ENCODE results near the gene RIPPLY3. TPM values are rescaled to one million over a fixed set of nuclear protein-coding genes. Genes with fewer than 3 reads are reported as not detected.
"Not testable (repeated sequence)": the region's sequence is repeated elsewhere in the genome, so short reads cannot be mapped to it uniquely, and the experiment has no call there.

The RIPPLY3 gene
- total RNA-seq, 3 donors from 2014 or later: not detected

DNA sequence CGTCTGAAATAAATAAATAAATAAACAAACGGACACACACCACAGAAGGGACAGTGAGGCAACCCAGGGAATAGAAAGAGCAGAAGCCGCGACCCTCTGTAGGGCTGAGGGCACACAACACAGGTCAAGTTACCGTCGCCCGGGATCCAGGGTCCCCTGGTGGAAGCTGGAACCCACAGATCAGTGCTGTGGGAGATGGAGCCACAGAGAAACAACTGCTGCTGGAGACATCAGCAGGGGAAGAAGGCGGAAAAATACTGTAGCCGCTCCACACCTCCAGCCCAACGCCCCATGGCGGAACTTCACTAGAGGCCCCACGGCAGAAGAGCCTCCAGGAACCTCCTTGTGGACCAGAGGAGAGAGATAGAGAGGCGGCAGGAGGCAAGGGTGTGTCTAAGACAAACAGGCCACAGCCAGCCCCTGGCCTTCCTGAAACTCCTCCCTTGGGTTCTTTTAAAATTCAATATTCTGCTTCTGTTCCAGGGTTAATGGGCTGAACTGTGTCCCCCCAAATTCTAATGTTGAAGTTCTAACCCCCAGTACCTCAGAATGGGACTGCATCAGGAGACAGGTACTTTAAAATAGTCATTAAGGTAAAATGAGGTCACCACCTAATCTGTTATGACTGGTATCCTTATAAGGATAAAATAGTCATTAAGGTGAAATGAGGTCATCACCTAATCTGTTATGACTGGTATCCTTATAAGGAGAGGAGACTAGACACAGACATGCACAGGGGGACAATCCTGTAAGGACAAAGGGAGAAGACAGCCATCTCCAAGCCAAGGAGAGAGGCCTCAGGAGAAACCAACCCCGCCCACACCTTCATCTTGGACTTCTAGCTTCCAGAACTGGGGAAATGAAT, 32.3 kb upstream of the RIPPLY3 start:
- Mint-ChIP-seq H3K9me3 (no peaks in the 10 kb centered on the region), H3K4me3 (no peak overlapping the region), H3K36me3 (ENCODE audit: insufficient read depth) (no peaks in the 10 kb centered on the region), H3K27me3 (ENCODE audit: low read depth) (no peaks in the 10 kb centered on the region), H3K4me1 (ENCODE audit: low read depth) (peaks cover 11% of the 10 kb centered on the region)
- ATAC-seq (peak; percentile 38 to 39), DNase-seq (no peak)

DNA sequence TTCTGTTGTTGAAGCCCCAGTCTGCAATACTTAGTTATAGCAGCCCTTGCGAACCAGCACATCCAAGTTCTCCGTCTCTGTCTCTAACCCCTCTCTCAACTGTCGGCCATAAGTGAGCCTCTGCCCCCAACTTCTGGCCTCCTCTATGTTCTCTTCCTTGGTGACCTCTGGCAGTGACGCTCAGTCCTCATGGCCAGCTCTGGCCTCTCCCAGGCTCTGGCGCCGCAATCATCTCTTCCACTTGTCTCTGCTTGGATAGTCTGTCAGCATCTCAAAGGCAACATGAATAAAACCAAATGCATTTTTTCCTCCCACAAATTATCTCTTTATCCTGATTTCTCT, 31.7 kb upstream of the RIPPLY3 start:
- ATAC-seq: no peak
- no peaks in the 10 kb centered on the region for H3K9me3 Mint-ChIP-seq
- H3K4me3 Mint-ChIP-seq: no peak overlapping the region
- DNase-seq: no peak
- H3K36me3 Mint-ChIP-seq (ENCODE audit: insufficient read depth): no peaks in the 10 kb centered on the region
- peaks cover 11% of the 10 kb centered on the region for H3K4me1 Mint-ChIP-seq (ENCODE audit: low read depth)
- no peaks in the 10 kb centered on the region for H3K27me3 Mint-ChIP-seq (ENCODE audit: low read depth)

DNA sequence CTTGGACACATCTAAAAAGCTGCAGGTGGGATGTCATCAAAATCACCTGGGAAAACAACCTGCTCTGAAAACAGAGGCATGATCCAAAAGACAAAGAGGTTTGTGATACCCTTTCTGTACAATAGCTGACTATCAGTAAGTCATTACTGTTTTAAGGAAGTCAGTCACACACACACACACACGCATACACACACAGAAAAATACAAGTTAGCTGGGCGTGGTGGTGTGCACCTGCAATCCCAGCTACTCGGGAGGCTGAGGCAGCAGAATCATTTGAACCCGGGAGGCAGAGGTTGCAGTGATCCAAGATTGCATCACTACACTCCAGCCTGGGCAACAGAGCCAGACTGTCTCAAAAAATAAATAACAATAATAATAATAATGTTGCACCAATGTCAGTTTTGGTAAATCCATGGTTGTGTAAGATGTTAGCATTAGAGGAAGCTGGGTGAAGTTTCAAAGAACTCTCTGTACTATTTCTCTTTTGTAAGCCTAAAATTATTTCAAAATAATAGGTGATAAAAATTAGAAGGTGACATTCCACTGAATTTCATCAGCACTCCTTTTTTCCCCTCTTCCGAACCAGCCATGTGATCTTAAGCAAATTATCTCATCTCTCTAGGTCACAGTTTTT, 30.2 kb upstream of the RIPPLY3 start:
- Mint-ChIP-seq H3K27me3 (ENCODE audit: low read depth) (no peaks in the 10 kb centered on the region), H3K9me3 (no peaks in the 10 kb centered on the region), H3K4me3 (no peak overlapping the region), H3K4me1 (ENCODE audit: low read depth) (peaks cover 19% of the 10 kb centered on the region), H3K36me3 (ENCODE audit: insufficient read depth) (no peaks in the 10 kb centered on the region)
- DNase-seq (no peak), ATAC-seq (no peak)

DNA sequence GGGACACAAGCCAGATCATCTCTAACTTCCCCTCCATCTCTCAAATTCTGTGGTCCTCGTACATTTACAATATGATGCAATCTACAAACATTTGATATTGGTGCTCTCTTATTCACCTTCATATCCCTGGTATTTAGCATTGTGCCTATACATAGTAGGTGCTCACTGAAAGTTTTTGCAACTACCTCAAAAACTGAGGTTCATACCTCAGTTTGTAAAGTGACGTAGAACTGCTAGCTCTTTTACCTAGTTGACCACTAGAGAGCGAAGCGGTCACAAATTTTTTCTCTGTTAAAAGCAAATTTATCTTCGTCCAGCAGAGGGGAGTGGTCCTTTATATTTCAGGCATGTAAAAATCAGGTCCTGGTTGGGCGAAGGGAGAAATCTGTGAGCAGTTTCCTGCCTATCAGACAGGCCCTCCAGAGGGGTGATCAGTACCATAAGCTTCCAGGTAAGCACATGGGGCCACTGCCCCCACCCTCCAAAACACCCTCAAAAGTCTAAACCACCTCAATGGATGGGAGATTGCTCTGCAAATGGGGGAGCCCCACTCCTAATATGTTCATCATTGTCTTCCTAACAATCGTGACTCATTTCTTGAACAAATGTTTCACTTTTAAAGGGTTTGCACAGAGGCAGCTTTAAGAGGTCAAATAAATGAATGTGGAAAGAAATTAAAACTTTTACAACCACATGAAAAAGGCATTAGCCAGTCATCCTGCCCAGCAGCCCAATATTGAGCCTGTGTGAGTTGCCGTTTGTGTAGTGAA, 29.4 kb upstream of the RIPPLY3 start:
- Mint-ChIP-seq H3K36me3 (ENCODE audit: insufficient read depth) (no peaks in the 10 kb centered on the region), H3K27me3 (ENCODE audit: low read depth) (no peaks in the 10 kb centered on the region), H3K4me3 (no peak overlapping the region), H3K4me1 (ENCODE audit: low read depth) (peaks cover 19% of the 10 kb centered on the region), H3K9me3 (no peaks in the 10 kb centered on the region)
- DNase-seq (peak; percentile 29), ATAC-seq (peak; percentile 83 to 86)

DNA sequence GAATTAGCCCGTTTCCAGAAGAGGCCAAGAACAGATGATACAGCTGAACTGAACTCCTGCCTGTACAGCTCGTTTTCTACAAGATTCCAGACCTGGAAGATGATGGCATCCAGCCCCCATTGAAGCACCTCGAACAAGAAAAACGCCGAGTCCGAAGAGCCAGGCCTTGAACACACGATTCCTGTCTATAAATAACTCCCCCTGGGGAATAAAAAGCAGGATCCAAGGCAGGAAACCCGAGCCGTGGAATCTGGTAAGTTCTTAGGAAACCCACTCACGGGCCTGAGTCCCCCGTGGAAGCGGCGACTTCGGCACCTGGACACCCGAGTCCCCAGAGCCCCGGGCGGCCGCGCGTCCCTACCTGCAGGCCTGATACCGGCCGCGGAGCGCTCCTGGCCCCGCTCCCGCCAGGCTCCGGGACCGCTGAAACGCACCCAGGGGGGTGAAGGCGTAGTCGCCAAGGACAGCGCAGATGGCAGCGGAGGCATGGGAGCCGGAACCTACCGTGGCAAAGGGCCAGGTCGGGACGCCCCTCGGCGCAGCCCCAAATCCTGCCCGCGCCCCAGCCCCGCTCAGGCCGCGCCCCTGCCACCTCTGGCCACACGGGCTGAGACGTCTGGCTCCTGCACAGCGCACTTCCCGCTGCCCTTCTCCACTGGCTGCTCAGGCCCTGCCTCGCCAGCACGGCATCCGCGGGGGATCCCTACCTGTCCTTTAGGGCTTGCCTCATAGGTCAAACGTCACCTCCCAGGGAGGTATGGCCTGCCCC, 26.0 kb upstream of the RIPPLY3 start:
- ATAC-seq (peak; percentile 35 to 45), DNase-seq (no peak)
- Mint-ChIP-seq H3K36me3 (ENCODE audit: insufficient read depth) (no peaks in the 10 kb centered on the region), H3K27me3 (ENCODE audit: low read depth) (no peaks in the 10 kb centered on the region), H3K4me1 (ENCODE audit: low read depth) (peaks cover 19% of the 10 kb centered on the region), H3K9me3 (no peaks in the 10 kb centered on the region), H3K4me3 (peak overlapping the region; percentile 64)

DNA sequence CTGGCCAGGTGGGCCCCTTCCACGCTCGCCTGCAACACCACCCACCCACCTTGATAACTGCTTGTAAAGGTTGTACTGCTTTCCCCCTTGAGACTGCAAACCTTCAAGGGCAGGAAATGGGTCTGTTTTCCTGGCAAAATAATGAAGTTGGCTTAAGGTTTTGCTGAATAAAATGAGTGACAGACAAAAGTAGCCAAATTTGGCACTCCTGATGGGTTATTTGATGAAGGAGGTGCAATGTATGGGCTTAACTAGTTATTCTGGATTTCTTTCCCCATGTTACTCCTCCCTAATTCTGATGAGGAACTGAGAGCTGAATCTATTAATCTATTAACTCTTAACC, 25.5 kb upstream of the RIPPLY3 start:
- no peak for DNase-seq
- no peak for ATAC-seq
- H3K9me3 Mint-ChIP-seq: no peaks in the 10 kb centered on the region

DNA sequence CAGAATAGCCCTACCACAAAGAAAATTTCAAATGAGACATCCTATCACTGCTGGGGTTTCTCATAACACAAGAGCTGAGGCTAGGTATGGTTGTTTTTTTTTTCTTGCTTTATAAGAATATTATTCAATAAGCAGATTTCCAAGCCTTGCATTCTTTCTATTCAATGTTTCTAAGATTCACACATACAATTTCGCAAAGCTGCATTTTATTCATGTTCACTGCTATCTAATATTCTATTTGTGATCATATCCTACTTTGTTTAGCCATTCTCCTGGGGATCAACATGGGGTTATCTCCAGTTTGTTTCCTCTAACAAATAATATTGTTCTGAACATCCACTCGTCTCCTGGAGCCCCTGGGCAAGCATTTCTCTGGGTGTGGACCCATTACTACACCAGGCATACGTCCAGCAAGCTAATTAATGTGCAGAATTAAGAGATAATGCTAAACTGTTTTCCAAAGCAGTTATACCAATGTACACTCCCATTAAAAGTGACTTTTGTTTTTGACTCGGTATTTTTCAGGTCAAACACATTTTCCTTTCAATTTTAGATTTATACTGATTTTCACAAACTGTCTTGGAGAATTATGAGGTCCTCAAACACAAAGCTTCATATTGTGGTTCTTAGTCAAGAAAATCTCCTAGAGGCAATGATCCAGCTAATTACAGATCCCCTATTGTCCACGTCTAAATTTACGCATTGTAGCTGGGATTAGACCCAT, 24.4 kb upstream of the RIPPLY3 start:
- ATAC-seq: no peak
- H3K4me3 Mint-ChIP-seq: no peak overlapping the region
- no peaks in the 10 kb centered on the region for H3K36me3 Mint-ChIP-seq (ENCODE audit: insufficient read depth)

More for the DNA sequence above, 25.5 kb upstream of the RIPPLY3 start:
- peaks cover 24% of the 10 kb centered on the region for H3K4me1 Mint-ChIP-seq (ENCODE audit: low read depth)
- H3K4me3 Mint-ChIP-seq: peak overlapping the region; percentile 64
- no peaks in the 10 kb centered on the region for H3K36me3 Mint-ChIP-seq (ENCODE audit: insufficient read depth)
- H3K27me3 Mint-ChIP-seq (ENCODE audit: low read depth): no peaks in the 10 kb centered on the region

DNA sequence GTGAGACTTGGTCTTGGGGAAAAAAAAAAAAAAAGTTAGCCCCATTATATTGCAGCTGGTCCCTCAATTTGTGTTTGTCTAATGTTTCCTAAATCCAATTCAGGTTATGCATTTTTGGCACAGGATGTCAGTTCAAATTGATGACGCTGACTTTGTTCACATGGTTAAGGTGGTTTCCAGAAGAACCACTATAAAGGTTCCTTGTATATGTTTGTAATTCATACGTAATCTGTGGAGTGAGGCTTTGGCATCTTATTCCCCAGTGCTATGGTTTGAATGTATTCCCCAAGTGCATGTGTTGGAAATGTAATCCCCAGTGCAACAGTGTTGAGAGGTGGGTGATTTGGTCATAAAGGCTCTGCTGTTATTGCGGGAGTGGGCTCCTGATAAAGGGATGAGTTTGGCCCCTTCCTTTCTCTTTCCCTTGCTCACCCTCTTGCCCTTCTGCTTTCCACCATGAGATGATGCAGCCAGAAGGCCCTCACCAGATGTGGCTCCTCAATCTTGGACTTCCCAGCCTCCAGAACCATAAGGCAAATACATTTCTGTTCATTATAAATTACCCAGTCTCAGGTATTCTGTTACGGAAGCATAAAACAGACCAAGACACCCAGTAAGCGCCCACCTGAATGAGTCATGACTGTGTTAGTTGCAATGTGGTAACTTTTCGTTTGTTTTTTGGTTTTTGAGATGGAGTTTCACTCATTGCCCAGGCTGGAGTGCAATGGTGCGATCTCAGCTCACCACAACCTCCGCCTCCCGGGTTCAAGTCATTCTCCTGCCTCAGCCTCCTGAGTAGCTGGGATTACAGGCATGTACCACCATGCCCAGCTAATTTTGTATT, 20.5 kb upstream of the RIPPLY3 start:
- H3K4me1 Mint-ChIP-seq (ENCODE audit: low read depth): peaks cover 32% of the 10 kb centered on the region
- DNase-seq: no peak
- peak; percentile 21 to 37 for ATAC-seq
- no peaks in the 10 kb centered on the region for H3K9me3 Mint-ChIP-seq
- H3K36me3 Mint-ChIP-seq (ENCODE audit: insufficient read depth): no peaks in the 10 kb centered on the region
- peak overlapping the region; percentile 37 for H3K4me3 Mint-ChIP-seq
- no peaks in the 10 kb centered on the region for H3K27me3 Mint-ChIP-seq (ENCODE audit: low read depth)

More for the DNA sequence above, 24.4 kb upstream of the RIPPLY3 start:
- Mint-ChIP-seq H3K9me3 (no peaks in the 10 kb centered on the region), H3K27me3 (ENCODE audit: low read depth) (no peaks in the 10 kb centered on the region), H3K4me1 (ENCODE audit: low read depth) (peaks cover 25% of the 10 kb centered on the region)
- DNase-seq: no peak

DNA sequence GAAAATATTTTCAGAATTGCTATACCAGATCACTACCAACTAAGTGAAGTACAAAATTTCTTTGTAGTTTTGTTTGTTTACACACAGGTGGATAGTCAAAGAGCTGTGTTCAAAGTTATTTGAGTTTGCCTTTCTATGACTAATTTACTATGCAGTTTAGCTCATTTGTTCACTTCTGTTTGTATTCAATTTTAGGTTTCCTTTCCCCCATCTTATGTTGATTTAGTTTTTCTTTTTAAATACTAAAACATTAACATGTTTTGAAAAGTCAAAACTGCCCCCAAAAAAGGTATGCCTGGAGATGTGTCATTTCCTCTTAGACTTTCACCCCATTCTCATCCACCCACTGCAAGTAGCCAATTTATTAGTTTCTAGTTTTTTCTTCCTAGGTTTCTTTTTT, 18.7 kb upstream of the RIPPLY3 start:
- Mint-ChIP-seq H3K9me3 (no peaks in the 10 kb centered on the region), H3K4me3 (no peak overlapping the region), H3K36me3 (ENCODE audit: insufficient read depth) (no peaks in the 10 kb centered on the region), H3K4me1 (ENCODE audit: low read depth) (peaks cover 30% of the 10 kb centered on the region), H3K27me3 (ENCODE audit: low read depth) (no peaks in the 10 kb centered on the region)
- no peak for DNase-seq
- no peak for ATAC-seq

DNA sequence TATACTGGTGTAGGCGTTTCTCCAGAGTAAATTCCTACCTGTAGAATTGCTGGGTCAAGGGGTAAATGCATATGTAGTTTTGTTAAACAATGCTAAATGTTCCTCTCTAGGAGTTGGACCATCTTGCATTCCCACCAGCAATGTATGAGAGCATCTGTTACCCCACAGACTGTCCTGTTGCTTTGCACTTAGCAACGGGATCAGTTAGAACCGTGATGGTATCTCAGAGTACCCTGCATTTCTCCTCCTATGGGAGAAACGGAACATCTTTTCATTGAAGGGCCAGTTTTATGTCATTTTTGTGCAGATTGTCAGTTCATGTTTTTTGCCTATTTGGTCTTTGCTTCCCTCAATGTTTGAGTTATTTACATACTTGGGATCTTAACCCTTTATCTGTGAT, 18.0 kb upstream of the RIPPLY3 start:
- Mint-ChIP-seq H3K4me3 (peak overlapping the region; percentile 50), H3K36me3 (ENCODE audit: insufficient read depth) (no peaks in the 10 kb centered on the region), H3K27me3 (ENCODE audit: low read depth) (no peaks in the 10 kb centered on the region), H3K4me1 (ENCODE audit: low read depth) (peaks cover 30% of the 10 kb centered on the region), H3K9me3 (no peaks in the 10 kb centered on the region)
- no peak for DNase-seq
- no peak for ATAC-seq

DNA sequence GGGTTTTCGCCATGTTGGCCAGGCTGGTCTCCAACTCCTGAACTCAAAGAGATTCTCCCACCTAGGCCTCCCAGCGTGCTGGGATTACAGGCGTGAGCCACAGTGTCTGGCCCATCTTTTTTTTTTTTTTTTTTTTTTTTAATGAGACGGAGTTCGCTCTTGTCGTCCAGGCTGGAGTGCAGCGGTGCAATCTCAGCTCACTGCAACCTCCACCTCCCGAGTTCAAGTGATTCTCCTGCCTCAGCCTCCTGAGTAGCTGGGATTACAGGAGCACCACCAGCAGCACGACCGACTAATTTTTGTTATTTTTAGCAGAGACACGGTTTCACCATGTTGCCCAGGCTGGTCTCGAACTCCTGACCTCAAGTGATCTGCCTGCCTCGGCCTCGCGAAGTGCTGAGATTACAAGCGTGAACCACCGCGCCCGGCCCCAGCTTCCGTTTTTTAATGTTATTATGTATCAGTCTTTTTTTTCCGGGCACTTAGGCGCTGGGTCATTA, 17.3 kb upstream of the RIPPLY3 start:
- H3K9me3 Mint-ChIP-seq; DNase-seq; ATAC-seq; H3K36me3 Mint-ChIP-seq (ENCODE audit: insufficient read depth); H3K27me3 Mint-ChIP-seq (ENCODE audit: low read depth): not testable (repeated sequence)
- Mint-ChIP-seq H3K4me1 (ENCODE audit: low read depth) (peaks cover 30% of the 10 kb centered on the region), H3K4me3 (peak overlapping the region; percentile 73)

DNA sequence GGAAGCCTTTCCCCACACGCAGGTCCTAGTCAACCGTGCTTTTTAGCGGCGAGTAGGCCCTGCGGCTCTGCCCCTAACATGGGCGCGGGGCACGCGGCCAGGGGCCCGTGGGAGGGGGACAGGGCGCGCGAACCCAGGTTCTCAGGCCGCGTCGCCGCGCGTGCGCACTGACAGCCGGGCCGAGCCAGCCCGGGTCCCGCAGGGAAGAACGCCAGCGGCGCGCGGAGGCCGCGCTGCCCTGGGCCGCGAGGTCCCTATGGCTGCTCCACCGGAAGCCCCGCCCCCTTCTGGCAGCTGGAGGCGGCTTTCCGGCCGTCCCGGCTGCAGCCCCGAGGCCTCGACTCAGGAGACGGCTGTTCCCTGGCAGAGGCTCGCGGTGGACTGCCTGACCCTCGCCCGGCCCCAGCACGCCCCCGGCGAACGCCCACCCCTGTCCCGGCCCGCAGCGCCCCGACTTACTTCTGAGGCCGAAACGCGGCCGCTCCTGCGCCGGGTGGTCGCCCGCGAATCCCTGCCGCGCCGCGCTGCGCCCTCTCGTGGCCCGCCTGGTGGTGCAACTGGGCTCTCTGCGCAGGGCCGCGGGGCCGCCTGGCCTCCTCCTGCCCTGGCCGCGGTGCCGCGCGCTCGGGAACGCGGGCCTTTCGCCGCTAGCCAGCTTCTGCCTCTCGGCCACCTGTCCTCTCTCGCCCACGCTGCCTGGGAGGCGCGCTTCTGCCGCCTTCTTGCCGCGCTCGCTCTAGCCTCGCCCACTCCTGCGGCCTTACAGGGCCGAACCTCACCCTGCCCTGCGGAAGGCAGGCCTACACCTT, 16.6 kb upstream of the RIPPLY3 start:
- Mint-ChIP-seq H3K27me3 (ENCODE audit: low read depth) (no peaks in the 10 kb centered on the region), H3K4me3 (peak overlapping the region; percentile 81), H3K9me3 (no peaks in the 10 kb centered on the region), H3K4me1 (ENCODE audit: low read depth) (peaks cover 30% of the 10 kb centered on the region), H3K36me3 (ENCODE audit: insufficient read depth) (no peaks in the 10 kb centered on the region)
- peak; percentile 85 for DNase-seq
- peak; percentile 90 to 91 for ATAC-seq
